Thymus (tissue), 11 donors: Measurements from ENCODE around the gene ADIPOR2. TPM values are rescaled to one million over a fixed set of nuclear protein-coding genes. Genes with fewer than 3 reads are reported as not detected.

Source experiments
- DNase-seq, 9 donors: peaks; one replicate each; pipeline ENCODE4 v3.0.0-alpha.2; 2013; ENCODE audit warnings: low spot score in 9 of 9, low read depth in 6 of 9, missing footprints in 1 of 9
- H3K27ac ChIP-seq, 2 donors: one replicate each; pipeline ENCODE4 v1.5.1; 2013; ENCODE audit warnings: control low read depth in 1 of 2, low read depth in 1 of 2, low read length in 1 of 2, mild to moderate bottlenecking in 1 of 2, moderate library complexity in 1 of 2
- H3K27me3 ChIP-seq, 2 donors: one replicate each; pipeline ENCODE4 v1.5.1; 2013; ENCODE audit warnings: low read length in 1 of 2; ENCODE audit not compliant: control insufficient read depth in 2 of 2, insufficient read depth in 1 of 2
- H3K36me3 ChIP-seq, 2 donors: one replicate each; pipeline ENCODE4 v1.5.1; 2013; ENCODE audit warnings: low read length in 1 of 2, mild to moderate bottlenecking in 1 of 2, moderate library complexity in 1 of 2; ENCODE audit not compliant: control insufficient read depth in 2 of 2, insufficient read depth in 2 of 2
- H3K4me1 ChIP-seq, 2 donors: one replicate each; pipeline ENCODE4 v1.5.1; 2013; ENCODE audit warnings: low read length in 2 of 2; ENCODE audit not compliant: control insufficient read depth in 2 of 2, insufficient read depth in 2 of 2
- H3K4me3 ChIP-seq, 2 donors: one replicate each; pipeline ENCODE4 v1.5.1; 2013; ENCODE audit warnings: low read length in 2 of 2, control low read depth in 1 of 2, mild to moderate bottlenecking in 1 of 2
- H3K9me3 ChIP-seq, 2 donors: one replicate each; pipeline ENCODE4 v1.5.1; 2013; ENCODE audit warnings: low read length in 1 of 2, mild to moderate bottlenecking in 1 of 2; ENCODE audit not compliant: control insufficient read depth in 2 of 2, insufficient read depth in 1 of 2
- WGBS: extraction: QIAGEN DNeasy Blood & Tissue Kit; methylation state at CpG from one replicate; pipeline ENCODE4 v1.1.7; 2013; 5-methylcytosine and 5-hydroxymethylcytosine counted together
- polyA plus RNA-seq: library from polyadenylated mRNA; stranded (reverse); fragments of 200-250 nt; gene quantifications from one replicate; pipeline ENCODE4 v1.2.3, GENCODE V29; 2013
- total RNA-seq: library from RNA; stranded (reverse); fragments of 120-200 nt; gene quantifications from one replicate; pipeline ENCODE4 v1.2.4, GENCODE V29; 2013
- donor health status: healthy.

The ADIPOR2 gene
- total and polyA plus RNA-seq, 2 donors = 17.6 to 25.6 TPM

DNA sequence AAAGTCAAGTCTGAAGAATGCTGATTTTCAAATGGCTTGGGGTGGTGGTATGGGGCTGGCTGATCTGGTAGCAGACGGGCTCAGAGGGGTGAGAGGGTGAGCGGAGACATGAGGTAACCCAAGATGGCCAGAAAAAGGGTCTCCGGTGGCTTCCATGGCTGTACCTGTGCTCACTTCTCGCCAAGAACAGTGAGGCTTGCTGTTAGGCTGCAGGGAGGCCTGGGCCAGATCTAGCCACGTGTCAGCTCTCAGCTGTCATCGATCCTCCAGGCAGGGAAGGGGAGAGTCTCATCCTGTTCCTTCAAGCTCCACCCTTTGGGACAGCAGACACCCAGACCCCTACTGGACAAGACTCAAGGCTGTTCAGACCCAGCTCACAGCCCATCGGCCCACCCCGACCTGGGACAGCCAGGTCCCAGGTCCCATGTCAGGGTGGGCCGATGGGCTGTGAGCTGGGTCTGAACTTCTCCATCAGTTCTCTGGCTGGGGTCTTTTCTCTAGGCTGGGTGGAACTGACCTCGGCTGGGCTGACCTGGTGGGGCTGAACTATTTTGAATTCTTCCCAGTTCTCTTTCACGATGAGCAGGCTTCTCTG, 138.5 kb downstream of the ADIPOR2 start:
- H3K9me3 ChIP-seq = no peaks in the 10 kb centered on the region
- H3K27me3 ChIP-seq = peaks cover 9 to 66% of the 10 kb centered on the region in 2 donors
- WGBS = 84% methylated on average over 11 of the region's 11 CpGs
- H3K36me3 ChIP-seq = no peaks in the 10 kb centered on the region
- H3K4me1 ChIP-seq = peaks cover 0 to 3% of the 10 kb centered on the region in 2 donors
- no peak overlapping the region for H3K4me3 ChIP-seq
- H3K27ac ChIP-seq = no peak overlapping the region
- DNase-seq = no peak

DNA sequence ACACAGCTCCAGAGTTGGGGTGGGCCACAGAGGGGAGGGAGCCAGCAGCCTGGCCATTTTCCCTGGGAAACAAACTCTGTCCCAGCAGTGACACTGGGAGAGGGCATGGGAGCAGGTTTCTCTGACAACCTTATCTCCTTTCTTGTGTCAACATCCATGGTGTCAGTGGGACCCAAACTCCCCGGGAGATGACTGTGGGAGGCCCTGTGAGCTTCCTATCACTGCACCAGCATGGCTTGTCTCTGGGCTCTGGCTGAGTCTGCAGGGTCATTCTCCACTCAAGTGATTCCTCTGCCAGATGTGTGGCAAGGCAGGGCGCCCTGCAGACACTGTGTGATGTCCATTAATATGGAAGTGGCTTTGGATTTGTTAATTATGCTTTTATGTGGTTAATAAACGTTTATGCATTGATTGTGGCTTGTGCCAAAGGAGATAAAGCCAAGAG, 139.6 kb downstream of the ADIPOR2 start:
- Histone ChIP-seq H3K27me3 (peaks cover 9 to 66% of the 10 kb centered on the region in 2 donors), H3K36me3 (no peaks in the 10 kb centered on the region), H3K4me3 (no peak overlapping the region), H3K4me1 (peaks cover 0 to 3% of the 10 kb centered on the region in 2 donors), H3K27ac (no peak overlapping the region), H3K9me3 (no peaks in the 10 kb centered on the region)
- WGBS = 65% methylated on average over 3 of the region's 3 CpGs
- no peak for DNase-seq

DNA sequence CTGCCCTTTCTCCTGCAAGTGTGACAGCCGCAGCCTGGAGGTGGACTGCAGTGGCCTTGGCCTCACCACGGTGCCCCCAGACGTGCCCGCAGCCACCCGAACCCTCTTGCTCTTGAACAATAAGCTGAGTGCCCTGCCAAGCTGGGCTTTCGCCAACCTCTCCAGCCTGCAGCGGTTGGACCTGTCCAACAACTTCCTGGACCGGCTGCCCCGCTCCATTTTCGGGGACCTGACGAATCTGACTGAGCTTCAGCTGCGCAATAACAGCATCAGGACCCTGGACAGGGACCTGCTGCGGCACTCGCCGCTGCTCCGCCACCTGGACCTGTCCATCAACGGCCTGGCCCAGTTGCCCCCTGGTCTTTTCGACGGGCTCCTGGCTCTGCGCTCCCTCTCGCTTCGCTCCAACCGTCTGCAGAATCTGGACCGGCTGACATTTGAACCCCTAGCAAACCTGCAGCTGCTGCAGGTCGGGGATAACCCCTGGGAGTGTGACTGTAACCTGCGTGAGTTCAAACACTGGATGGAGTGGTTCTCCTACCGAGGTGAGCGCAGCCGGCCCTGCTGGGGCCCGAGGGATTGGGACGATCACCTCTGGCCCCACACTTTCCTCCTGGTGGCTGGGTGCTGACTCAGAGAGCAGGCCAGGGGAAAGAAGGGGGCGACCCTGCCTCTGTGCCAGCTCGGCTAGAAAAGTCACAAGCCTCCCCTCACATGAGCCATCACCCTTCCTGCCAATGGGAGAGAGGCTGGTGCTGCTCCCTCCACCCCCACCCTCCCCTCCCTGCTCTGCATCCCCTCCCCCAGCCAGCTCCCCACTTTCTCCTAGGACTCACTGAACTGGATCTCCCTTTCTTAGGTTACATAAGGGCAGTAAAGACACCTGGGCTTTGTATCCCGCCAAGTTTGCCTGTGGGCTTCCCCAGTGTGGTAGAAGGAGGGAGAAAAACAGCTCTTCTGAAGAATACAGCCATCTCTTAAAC, 140.4 kb downstream of the ADIPOR2 start:
- no peak overlapping the region for H3K27ac ChIP-seq
- 16% methylated on average over 34 of the region's 34 CpGs for WGBS
- peaks cover 0 to 3% of the 10 kb centered on the region in 2 donors for H3K4me1 ChIP-seq
- H3K9me3 ChIP-seq = no peaks in the 10 kb centered on the region
- H3K27me3 ChIP-seq = peaks cover 9 to 66% of the 10 kb centered on the region in 2 donors
- no peaks in the 10 kb centered on the region for H3K36me3 ChIP-seq
- DNase-seq = peak in 5 of 9 donors; percentile 22 to 53 (median 39)
- no peak overlapping the region for H3K4me3 ChIP-seq

DNA sequence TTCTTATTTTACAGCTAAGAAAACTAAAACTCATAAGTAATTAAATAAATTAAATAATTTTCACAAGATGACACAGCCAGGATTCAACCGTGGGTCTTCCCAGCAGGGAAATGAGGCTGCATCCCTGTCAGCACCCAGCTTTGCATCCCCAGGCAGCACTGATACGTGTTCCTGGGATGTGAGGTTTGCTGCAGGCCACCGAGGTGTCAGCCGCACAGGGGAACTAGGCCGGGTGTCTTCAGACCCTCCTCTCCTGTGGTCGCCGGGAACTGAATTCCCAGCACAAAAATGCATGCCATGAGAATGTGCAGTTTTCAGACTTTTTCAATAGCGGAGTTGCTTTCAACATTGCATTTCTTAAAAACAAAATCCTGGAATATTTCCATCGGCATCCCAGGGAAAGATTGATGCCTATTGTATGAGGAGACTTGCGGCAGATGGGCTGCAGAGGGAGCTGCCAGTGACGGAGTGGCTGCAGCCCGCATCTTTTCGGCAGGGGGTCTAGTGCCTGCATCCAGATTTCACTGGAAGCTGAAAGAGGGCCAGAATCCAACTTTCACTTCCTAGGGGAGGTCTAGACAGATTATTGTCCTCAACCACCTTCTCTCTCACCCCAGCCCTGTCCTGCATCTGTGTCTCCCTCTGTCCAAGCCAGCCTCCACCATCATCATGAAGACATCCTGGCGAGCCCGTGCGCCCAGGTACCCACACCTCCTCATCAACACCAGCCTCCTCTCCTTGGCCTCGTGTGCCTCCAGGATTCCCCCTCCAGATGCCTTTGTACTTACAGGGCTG, 142.1 kb downstream of the ADIPOR2 start:
- Histone ChIP-seq H3K4me3 (no peak overlapping the region), H3K27me3 (peaks cover 9 to 58% of the 10 kb centered on the region in 2 donors), H3K36me3 (no peaks in the 10 kb centered on the region), H3K4me1 (peaks cover 0 to 3% of the 10 kb centered on the region in 2 donors), H3K9me3 (no peaks in the 10 kb centered on the region), H3K27ac (no peak overlapping the region)
- DNase-seq = no peak
- 84% methylated on average over 17 of the region's 17 CpGs for WGBS

DNA sequence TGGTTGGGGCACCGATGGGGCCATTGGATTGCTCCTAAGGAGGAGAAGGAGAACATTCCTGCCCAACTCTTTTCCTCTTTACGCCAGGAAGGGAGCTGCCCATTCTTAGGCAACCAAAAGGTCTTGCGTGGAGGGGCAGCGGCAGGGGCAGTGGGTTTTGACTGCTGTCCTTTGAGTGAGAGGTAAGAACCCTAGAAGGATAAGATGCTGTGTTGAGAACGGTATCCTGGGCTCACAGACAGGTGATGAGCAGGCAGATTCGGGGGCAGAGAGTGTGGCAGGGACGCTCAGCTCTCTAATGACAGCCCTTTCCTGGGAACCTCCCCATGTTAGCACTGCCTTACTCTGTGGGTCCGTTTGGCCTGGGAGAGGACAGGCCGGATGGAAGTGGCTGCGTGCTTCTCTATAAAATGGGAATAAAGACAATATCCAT, 142.7 kb downstream of the ADIPOR2 start:
- H3K4me1 ChIP-seq = peaks cover 0 to 3% of the 10 kb centered on the region in 2 donors
- no peak overlapping the region for H3K4me3 ChIP-seq
- H3K36me3 ChIP-seq = no peaks in the 10 kb centered on the region
- WGBS = 89% methylated on average over 10 of the region's 10 CpGs
- no peak for DNase-seq
- no peak overlapping the region for H3K27ac ChIP-seq
- no peaks in the 10 kb centered on the region for H3K9me3 ChIP-seq
- peaks cover 9 to 52% of the 10 kb centered on the region in 2 donors for H3K27me3 ChIP-seq

DNA sequence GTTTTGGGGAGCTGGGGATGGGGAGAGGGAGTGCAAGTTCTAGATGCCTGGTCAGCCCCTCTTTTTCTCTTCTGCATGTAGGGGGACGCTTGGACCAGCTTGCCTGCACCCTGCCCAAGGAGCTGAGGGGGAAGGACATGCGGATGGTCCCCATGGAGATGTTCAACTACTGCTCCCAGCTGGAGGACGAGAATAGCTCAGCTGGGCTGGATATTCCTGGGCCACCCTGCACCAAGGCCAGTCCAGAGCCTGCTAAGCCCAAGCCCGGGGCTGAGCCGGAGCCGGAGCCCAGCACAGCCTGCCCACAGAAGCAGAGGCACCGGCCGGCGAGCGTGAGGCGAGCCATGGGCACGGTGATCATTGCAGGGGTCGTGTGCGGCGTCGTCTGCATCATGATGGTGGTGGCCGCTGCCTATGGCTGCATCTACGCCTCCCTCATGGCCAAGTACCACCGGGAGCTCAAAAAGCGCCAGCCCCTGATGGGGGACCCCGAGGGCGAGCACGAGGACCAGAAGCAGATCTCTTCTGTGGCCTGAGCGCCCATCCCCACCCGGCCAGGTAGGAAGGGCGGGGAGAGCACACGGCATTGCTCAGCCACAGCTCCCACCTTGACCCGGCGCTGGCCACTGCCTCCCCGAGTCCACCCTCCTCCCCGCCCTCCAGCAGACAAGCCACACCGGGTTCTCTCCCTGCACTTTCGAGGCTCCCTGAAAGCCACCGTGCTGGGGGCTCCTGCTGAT, 143.5 kb downstream of the ADIPOR2 start:
- DNase-seq = no peak
- no peaks in the 10 kb centered on the region for H3K9me3 ChIP-seq
- peaks cover 0 to 3% of the 10 kb centered on the region in 2 donors for H3K4me1 ChIP-seq
- H3K36me3 ChIP-seq = no peaks in the 10 kb centered on the region
- peaks cover 9 to 44% of the 10 kb centered on the region in 2 donors for H3K27me3 ChIP-seq
- 93% methylated on average over 34 of the region's 34 CpGs for WGBS
- H3K4me3 ChIP-seq = no peak overlapping the region
- no peak overlapping the region for H3K27ac ChIP-seq

DNA sequence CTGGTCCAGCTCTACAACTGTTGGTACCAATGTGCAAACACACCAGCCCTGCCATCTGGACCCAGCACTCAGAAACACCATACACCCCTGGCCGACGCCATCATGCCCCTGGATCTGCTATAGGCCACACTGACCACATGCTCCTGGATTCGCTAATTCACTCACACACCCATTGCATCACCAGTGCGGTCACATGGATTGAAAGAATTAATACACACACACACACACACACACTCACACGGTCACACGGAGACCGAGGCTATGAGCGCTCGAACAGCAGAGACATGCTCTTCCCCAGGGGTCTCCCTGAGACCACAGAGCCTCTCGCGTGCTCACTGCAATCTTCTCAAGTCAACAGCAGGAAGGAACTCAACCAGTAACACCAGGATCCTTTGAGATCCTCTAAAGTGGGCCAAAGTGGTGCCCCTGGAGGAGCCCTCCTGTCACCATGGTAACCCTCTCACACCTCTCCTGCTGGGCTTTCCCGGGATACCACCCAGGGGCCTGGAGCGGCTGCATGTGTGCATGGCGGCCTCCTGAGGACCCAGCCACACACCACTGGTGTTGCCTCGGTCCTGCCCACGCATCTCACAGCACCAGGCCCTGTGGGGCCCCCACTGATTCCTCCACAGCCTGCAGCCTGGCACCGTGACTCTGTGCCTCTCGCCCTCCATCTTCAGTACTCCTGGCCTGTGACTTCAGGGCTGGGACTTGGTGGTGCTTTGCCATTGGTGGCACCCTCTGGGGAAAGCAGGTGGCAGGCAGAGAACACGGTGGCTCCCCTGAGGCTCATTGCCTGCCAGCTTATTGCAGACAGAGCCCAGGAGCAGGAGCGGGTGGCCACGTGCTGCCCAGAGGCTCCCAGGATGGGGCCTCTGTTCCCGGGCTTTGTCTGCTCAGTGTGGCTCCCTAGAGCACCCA, 144.6 kb downstream of the ADIPOR2 start:
- no peak for DNase-seq
- H3K9me3 ChIP-seq = no peaks in the 10 kb centered on the region
- H3K27ac ChIP-seq = no peak overlapping the region
- H3K36me3 ChIP-seq = no peaks in the 10 kb centered on the region
- H3K27me3 ChIP-seq = peaks cover 9 to 33% of the 10 kb centered on the region in 2 donors
- peaks cover 0 to 3% of the 10 kb centered on the region in 2 donors for H3K4me1 ChIP-seq
- no peak overlapping the region for H3K4me3 ChIP-seq
- 91% methylated on average over 22 of the region's 22 CpGs for WGBS
